IMR-90 (cell line): ENCODE measurements around the gene CCNL2. TPM values are rescaled to one million over a fixed set of nuclear protein-coding genes. Genes with fewer than 3 reads are reported as not detected.

Experiments
- ATAC-seq: fragments of 200-7000 bp; cut with Tn5 transposase; 2 replicates; pipeline ENCODE4 v1.9.1; 2020; ENCODE audit warnings: low read depth, mild to moderate bottlenecking, moderate library complexity
- BruUV-seq: library from RNA; stranded (reverse); fragments of 400-500 nt; replicated peaks from 2 replicates; lab custom pipeline; 2021; lab: Mats Ljungman, UMichigan
- CTCF ChIA-PET: fragments of 300-600 bp; formaldehyde crosslinking; extraction: SDS; loops from one replicate; lab custom pipeline; 2021; ENCODE audit warnings: antibody characterized with exemption; lab: Yijun Ruan, JAX
- POLR2A ChIA-PET: fragments of 300-600 bp; sonication (Branson Sonifier 250); formaldehyde crosslinking; loops from one replicate; lab custom pipeline; 2022; ENCODE audit warnings: antibody characterized with exemption; ENCODE audit not compliant: unreplicated experiment; lab: Charles Lee
- DNase-seq: peaks from one replicate; pipeline ENCODE4 v3.0.0; 2013
- H2AFZ ChIP-seq: replicated peaks from 2 replicates; pipeline ENCODE3; 2013; ENCODE audit warnings: low read length, mild to moderate bottlenecking; ENCODE audit not compliant: poor library complexity
- H2AK5ac ChIP-seq: 2 replicates; pipeline ENCODE4 v1.6.1; 2013; ENCODE audit warnings: low read depth, low read length, inconsistent platforms
- H2AK9ac ChIP-seq: replicated peaks from 2 replicates; pipeline ENCODE3; 2013; ENCODE audit warnings: mild to moderate bottlenecking, low read depth, low read length, moderate library complexity; ENCODE audit not compliant: poor library complexity
- H2BK120ac ChIP-seq: 2 replicates; pipeline ENCODE4 v1.6.1; 2013; ENCODE audit warnings: low read depth, low read length, inconsistent platforms
- H2BK15ac ChIP-seq: 3 replicates; pipeline ENCODE4 v1.6.1; 2013; ENCODE audit warnings: low read depth, low read length, inconsistent platforms
- H2BK20ac ChIP-seq: 2 replicates; pipeline ENCODE4 v1.6.1; 2013; ENCODE audit warnings: low read depth, mild to moderate bottlenecking, inconsistent platforms, low read length, moderate library complexity
- H2BK5ac ChIP-seq: 2 replicates; pipeline ENCODE4 v1.6.1; 2013; ENCODE audit warnings: mild to moderate bottlenecking, low read depth, low read length, inconsistent platforms; ENCODE audit not compliant: poor library complexity, severe bottlenecking
- H3K14ac ChIP-seq: replicated peaks from 2 replicates; pipeline ENCODE4 v1.6.1; 2013; ENCODE audit warnings: low read depth, low read length, inconsistent platforms
- H3K18ac ChIP-seq: 2 replicates; pipeline ENCODE4 v1.6.1; 2013; ENCODE audit warnings: low read depth, low read length, control low read depth
- H3K23ac ChIP-seq: 2 replicates; pipeline ENCODE4 v1.6.1; 2013; ENCODE audit warnings: low read depth, low read length, inconsistent platforms
- H3K27ac ChIP-seq: 2 replicates; pipeline ENCODE4 v1.5.1; 2013; ENCODE audit warnings: mild to moderate bottlenecking, control low read depth, low read length; ENCODE audit not compliant: insufficient read depth
- H3K27me3 ChIP-seq: 2 replicates; pipeline ENCODE4 v1.6.1; 2013; ENCODE audit warnings: low read length; ENCODE audit not compliant: control insufficient read depth, insufficient read depth
- H3K36me3 ChIP-seq: 2 replicates; pipeline ENCODE4 v1.6.1; 2013; ENCODE audit warnings: low read length, mixed read lengths; ENCODE audit not compliant: control insufficient read depth, insufficient read depth
- H3K4ac ChIP-seq: 2 replicates; pipeline ENCODE4 v1.6.1; 2013; ENCODE audit warnings: low read depth, low read length, inconsistent platforms
- H3K4me1 ChIP-seq: 2 replicates; pipeline ENCODE4 v1.6.1; 2013; ENCODE audit warnings: low read length, mixed read lengths; ENCODE audit not compliant: control insufficient read depth, insufficient read depth
- H3K4me2 ChIP-seq: 2 replicates; pipeline ENCODE4 v1.6.1; 2013; ENCODE audit warnings: low read depth, mild to moderate bottlenecking, control low read depth, low read length, moderate library complexity
- H3K4me3 ChIP-seq: 2 replicates; pipeline ENCODE4 v1.5.1; 2013; ENCODE audit warnings: low read depth, mild to moderate bottlenecking, control low read depth, low read length, moderate library complexity; ENCODE audit not compliant: insufficient read depth
- H3K56ac ChIP-seq: 2 replicates; pipeline ENCODE4 v1.6.1; 2013; ENCODE audit warnings: low read length, inconsistent platforms; ENCODE audit not compliant: insufficient read depth; ENCODE audit errors: extremely low read depth
- H3K79me1 ChIP-seq, 2 experiments: 2 replicates each; pipeline ENCODE4 v1.6.1; 2013; ENCODE audit warnings: low read length in 2 of 2, inconsistent platforms in 1 of 2, low read depth in 1 of 2
- H3K9ac ChIP-seq: 2 replicates; pipeline ENCODE4 v1.6.1; 2013; ENCODE audit warnings: low read depth, low read length, control low read depth
- H3K9me1 ChIP-seq: 2 replicates; pipeline ENCODE4 v1.6.1; 2013; ENCODE audit warnings: low read length, inconsistent platforms; ENCODE audit not compliant: insufficient read depth
- H3K9me3 ChIP-seq: 2 replicates; pipeline ENCODE4 v1.6.1; 2013; ENCODE audit warnings: low read length; ENCODE audit not compliant: control insufficient read depth, insufficient read depth
- H4K20me1 ChIP-seq: 2 replicates; pipeline ENCODE4 v1.6.1; 2013; ENCODE audit warnings: low read length, inconsistent platforms; ENCODE audit not compliant: insufficient read depth
- H4K5ac ChIP-seq: 2 replicates; pipeline ENCODE4 v1.6.1; 2013; ENCODE audit warnings: mild to moderate bottlenecking, low read depth, low read length, control low read depth
- H4K8ac ChIP-seq, 2 experiments: 2 replicates each; pipeline ENCODE4 v1.6.1; 2013; ENCODE audit warnings: low read depth in 2 of 2, low read length in 2 of 2, control low read depth in 1 of 2, inconsistent platforms in 1 of 2
- H4K91ac ChIP-seq: 2 replicates; pipeline ENCODE4 v1.6.1; 2013; ENCODE audit warnings: low read depth, low read length, inconsistent platforms; ENCODE audit not compliant: insufficient read depth
- SMC3 ChIP-seq: fragments of 150-350 bp; IDR thresholded peaks from 2 replicates; pipeline ENCODE4 v1.6.1; 2016; ENCODE audit warnings: low read depth, mild to moderate bottlenecking, antibody characterized with exemption, low read length, moderate library complexity
- WGBS, 2 experiments: methylation state at CpG; one replicate each; pipeline versions ENCODE4 v1.1.5 to v1.1.7; 2013; ENCODE audit warnings: missing lambda C conversion rate in 2 of 2; ENCODE audit not compliant: insufficient read length in 1 of 2; ENCODE audit errors: extremely low coverage in 2 of 2; 5-methylcytosine and 5-hydroxymethylcytosine counted together
- dilution Hi-C: fragments of 300-500 bp; cut with HindIII; formaldehyde crosslinking; loops from one replicate; pipeline ENCODE4 v1.14.3; 2018; ENCODE audit warnings: low sequenced_read_pairs; ENCODE audit not compliant: unreplicated experiment
- in situ Hi-C: fragments of 300-500 bp; cut with MboI; formaldehyde crosslinking; loops from 3 replicates; pipeline ENCODE4 v1.14.3; 2019; ENCODE audit warnings: low sequenced_read_pairs, inconsistent platforms, mixed read lengths
- intact Hi-C: fragments of 100-400 bp; cut with micrococcal nuclease; formaldehyde crosslinking; loops from 2 replicates; pipeline ENCODE4 v1.10.0; 2022
- polyA plus RNA-seq, 3 experiments: library from polyadenylated mRNA; depleted of rRNA; stranded (reverse); fragments of >200 nt; gene quantifications; 2 replicates each; pipeline ENCODE4 v1.2.3, GENCODE V29; 2012; ENCODE audit warnings: low replicate concordance in 1 of 3
- total RNA-seq: library from RNA; depleted of rRNA; stranded (reverse); fragments of >200 nt; gene quantifications from 2 replicates; pipeline ENCODE4 v1.2.3, GENCODE V29; 2012
- TF ChIP-seq, protein P1 (sequence below): conservative IDR thresholded peaks from 2 replicates; pipeline ENCODE4 v1.5.1; 2012; ENCODE audit warnings: mild to moderate bottlenecking, low read depth, low read length, improper control_type of control experiment
- TF ChIP-seq, protein P2 (sequence below): fragments of 150-350 bp; IDR thresholded peaks from 2 replicates; pipeline ENCODE4 v1.6.1; 2017; ENCODE audit warnings: mild to moderate bottlenecking, antibody characterized with exemption, low read length, low read depth

The CCNL2 gene
- total and polyA plus RNA-seq, 2 of the 4 experiments (the other 2 are of a cell fraction) = 53.9 to 239 TPM

- no peak overlapping the region for H4K91ac ChIP-seq
- ATAC-seq (no peak), DNase-seq (no peak)
- H3K23ac ChIP-seq = no peak overlapping the region
- no peaks in the 10 kb centered on the region for H3K27me3 ChIP-seq
- H4K20me1 ChIP-seq = no peaks in the 10 kb centered on the region
- TF ChIP-seq, protein P1, sequence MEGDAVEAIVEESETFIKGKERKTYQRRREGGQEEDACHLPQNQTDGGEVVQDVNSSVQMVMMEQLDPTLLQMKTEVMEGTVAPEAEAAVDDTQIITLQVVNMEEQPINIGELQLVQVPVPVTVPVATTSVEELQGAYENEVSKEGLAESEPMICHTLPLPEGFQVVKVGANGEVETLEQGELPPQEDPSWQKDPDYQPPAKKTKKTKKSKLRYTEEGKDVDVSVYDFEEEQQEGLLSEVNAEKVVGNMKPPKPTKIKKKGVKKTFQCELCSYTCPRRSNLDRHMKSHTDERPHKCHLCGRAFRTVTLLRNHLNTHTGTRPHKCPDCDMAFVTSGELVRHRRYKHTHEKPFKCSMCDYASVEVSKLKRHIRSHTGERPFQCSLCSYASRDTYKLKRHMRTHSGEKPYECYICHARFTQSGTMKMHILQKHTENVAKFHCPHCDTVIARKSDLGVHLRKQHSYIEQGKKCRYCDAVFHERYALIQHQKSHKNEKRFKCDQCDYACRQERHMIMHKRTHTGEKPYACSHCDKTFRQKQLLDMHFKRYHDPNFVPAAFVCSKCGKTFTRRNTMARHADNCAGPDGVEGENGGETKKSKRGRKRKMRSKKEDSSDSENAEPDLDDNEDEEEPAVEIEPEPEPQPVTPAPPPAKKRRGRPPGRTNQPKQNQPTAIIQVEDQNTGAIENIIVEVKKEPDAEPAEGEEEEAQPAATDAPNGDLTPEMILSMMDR = no peak
- TF ChIP-seq SMC3 = no peak
- TF ChIP-seq, protein P2, sequence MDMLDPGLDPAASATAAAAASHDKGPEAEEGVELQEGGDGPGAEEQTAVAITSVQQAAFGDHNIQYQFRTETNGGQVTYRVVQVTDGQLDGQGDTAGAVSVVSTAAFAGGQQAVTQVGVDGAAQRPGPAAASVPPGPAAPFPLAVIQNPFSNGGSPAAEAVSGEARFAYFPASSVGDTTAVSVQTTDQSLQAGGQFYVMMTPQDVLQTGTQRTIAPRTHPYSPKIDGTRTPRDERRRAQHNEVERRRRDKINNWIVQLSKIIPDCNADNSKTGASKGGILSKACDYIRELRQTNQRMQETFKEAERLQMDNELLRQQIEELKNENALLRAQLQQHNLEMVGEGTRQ = no peak
- intact Hi-C loops = no loop called here
- no peak overlapping the region for H3K27ac ChIP-seq
- H3K4me1 ChIP-seq = peaks cover 3% of the 10 kb centered on the region; the same call in 1 of the 2 replicates
- no peak overlapping the region for H4K8ac ChIP-seq
- ChIA-PET POLR2A (no interaction called here), CTCF (no interaction called here)
- H3K4me2 ChIP-seq = no peak overlapping the region
- H3K4ac ChIP-seq = no peak overlapping the region
- no peak overlapping the region for H2BK120ac ChIP-seq
- BruUV-seq = no TSS peak
- dilution Hi-C loops = no loop called here
- no peak overlapping the region for H3K9ac ChIP-seq
- no peak overlapping the region for H3K18ac ChIP-seq
- H4K5ac ChIP-seq = no peak overlapping the region
- H3K9me3 ChIP-seq = no peaks in the 10 kb centered on the region
- H3K79me1 ChIP-seq = no peaks in the 10 kb centered on the region
- no peak overlapping the region for H3K14ac ChIP-seq
- in situ Hi-C loops = no loop called here
- H2AK9ac ChIP-seq = peak overlapping the region; percentile 72
- H3K56ac ChIP-seq = no peak overlapping the region
- no peak overlapping the region for H3K4me3 ChIP-seq
- no peaks in the 10 kb centered on the region for H3K36me3 ChIP-seq
- H2BK5ac ChIP-seq = no peak overlapping the region
- 89% methylated on average over 10 of the region's 26 CpGs; no CpG with 5 or more reads in 1 of the 2 experiments for WGBS, 2 experiments
- H2BK15ac ChIP-seq = no peak overlapping the region
- H2AFZ ChIP-seq = no peak overlapping the region
- H2AK5ac ChIP-seq = no peak overlapping the region
- no peaks in the 10 kb centered on the region for H3K9me1 ChIP-seq
- H2BK20ac ChIP-seq = no peak overlapping the region
Measured at GRCh38 chr1:1418464-1419362, 19.6 kb upstream of the CCNL2 start.
